ENCODE data around the gene AMER2.

The AMER2 gene
- long read RNA-seq, donor 1: 0 reads
- long read RNA-seq, donor 2: 0 reads
- long read RNA-seq, donor 3: 0 reads
- long read RNA-seq, donor 4: 0 reads
- long read RNA-seq, donor 5: 0 reads
- long read RNA-seq, donor 6: 0 reads
- long read RNA-seq, donor 7, partial matches to known transcripts: 0 of 1 reads
- long read RNA-seq, donor 7, other reads (novel, unspliced or antisense): 0 of 1 reads
- long read RNA-seq, donor 8: 0 reads

GRCh38 chr13:25171517-25172302 lies at the start of gene AMER2:
AMER2 (minus strand) TSS chr13:25172288; CDS start chr13:25171619, 669 bp downstream.
- peak; percentile 82 for DNase-seq

- no peak for DNase-seq
Observed at GRCh38 chr13:25218019-25218418, 45.9 kb upstream of the AMER2 start.

- DNase-seq: no peak
Observed at GRCh38 chr13:25217023-25217885, 45.2 kb upstream of the AMER2 start.

- DNase-seq: no peak
Observed at GRCh38 chr13:25215253-25215575, 43.1 kb upstream of the AMER2 start.

GRCh38 chr13:25214491-25215252 lies 42.6 kb upstream of the AMER2 start:
- DNase-seq: no peak

- no peak for DNase-seq
Observed at GRCh38 chr13:25213715-25214114, 41.6 kb upstream of the AMER2 start.

GRCh38 chr13:25210842-25211569 lies 38.9 kb upstream of the AMER2 start:
- DNase-seq: no peak

- DNase-seq: no peak
Observed at GRCh38 chr13:25207291-25207810, 35.3 kb upstream of the AMER2 start.

- DNase-seq: no peak
Observed at GRCh38 chr13:25204863-25205262, 32.8 kb upstream of the AMER2 start.

- DNase-seq: peak; percentile 56
Observed at GRCh38 chr13:25203127-25203740, 31.1 kb upstream of the AMER2 start.

GRCh38 chr13:25200783-25201182 lies 28.7 kb upstream of the AMER2 start:
- no peak for DNase-seq

- no peak for DNase-seq
Observed at GRCh38 chr13:25198647-25199046, 26.6 kb upstream of the AMER2 start.

- DNase-seq: no peak
Observed at GRCh38 chr13:25196971-25197370, 24.9 kb upstream of the AMER2 start.

- no peak for DNase-seq
Observed at GRCh38 chr13:25192936-25193335, 20.8 kb upstream of the AMER2 start.

GRCh38 chr13:25192489-25192888 lies 20.4 kb upstream of the AMER2 start:
- no peak for DNase-seq

- no peak for DNase-seq
Observed at GRCh38 chr13:25192052-25192451, 20.0 kb upstream of the AMER2 start.

GRCh38 chr13:25190771-25191170 lies 18.7 kb upstream of the AMER2 start:
- no peak for DNase-seq

- no peak for DNase-seq
Observed at GRCh38 chr13:25190256-25190655, 18.2 kb upstream of the AMER2 start.

GRCh38 chr13:25187596-25187995 lies 15.5 kb upstream of the AMER2 start:
- no peak for DNase-seq

GRCh38 chr13:25186187-25186586 lies 14.1 kb upstream of the AMER2 start:
- DNase-seq: no peak

- no peak for DNase-seq
Observed at GRCh38 chr13:25181597-25181996, 9.5 kb upstream of the AMER2 start.

All from right kidney (tissue), 9 donors.